Muscle of arm (tissue), 12 donors: ENCODE results near the gene GPR89B. TPM values are rescaled to one million over a fixed set of nuclear protein-coding genes. Genes with fewer than 3 reads are reported as not detected.
A peak's percentile ranks its signal among the peaks of the same experiment; 100 is the strongest.
"Not testable (repeated sequence)": the region's sequence is repeated elsewhere in the genome, so short reads cannot be mapped to it uniquely, and the experiment has no call there.

Source experiments
- DNase-seq: peaks from one replicate; pipeline ENCODE4 v3.0.0-alpha.2; 2013
- polyA plus RNA-seq, 12 donors: library from polyadenylated mRNA; unstranded; fragments of 120-200 nt; gene quantifications; one replicate each; pipeline ENCODE4 v1.2.1, GENCODE V29; 2013; ENCODE audit not compliant: insufficient read length in 12 of 12

Gene GPR89B
- polyA plus RNA-seq, 12 donors = 12.8 to 29.6 (median 22.2) TPM; not detected in 1

GRCh38 chr1:148014289-148015200 lies 86.3 kb downstream of the GPR89B start:
- not testable (repeated sequence) for DNase-seq

- DNase-seq = not testable (repeated sequence)
These were observed 96.7 kb downstream of the GPR89B start for GRCh38 chr1:148024918-148025317.

- DNase-seq = not testable (repeated sequence)
These were observed 98.8 kb downstream of the GPR89B start for GRCh38 chr1:148027004-148027403.

- not testable (repeated sequence) for DNase-seq
These were observed 104.0 kb downstream of the GPR89B start for GRCh38 chr1:148032247-148032646.

GRCh38 chr1:148032690-148033089 lies 104.5 kb downstream of the GPR89B start:
- not testable (repeated sequence) for DNase-seq

GRCh38 chr1:148033147-148033546 lies 104.9 kb downstream of the GPR89B start:
- not testable (repeated sequence) for DNase-seq

- DNase-seq = not testable (repeated sequence)
These were observed 109.7 kb downstream of the GPR89B start for GRCh38 chr1:148037850-148038461.

- peak; percentile 15 for DNase-seq
These were observed 110.5 kb downstream of the GPR89B start for GRCh38 chr1:148038462-148039333.

Other genes starting within 250 kb of the GPR89B start
- gene GJA5, start 167.8 kb upstream of the GPR89B start, polyA plus RNA-seq = 10 to 100 TPM in 11 of 12 donors, not detected in 1; 10.8 to 25.5 (median 18.7) TPM
- gene GJA8, start 25.6 kb upstream of the GPR89B start, polyA plus RNA-seq = not detected
- 10 to 100 TPM in 11 of 12 donors, not detected in 1; 16.3 to 29.9 (median 22.8) TPM for gene NBPF11, start 223.9 kb downstream of the GPR89B start, polyA plus RNA-seq